Fibroblast of skin of right biceps (primary cell): ENCODE data around the gene LYPD4.

Experiments used
- DNase-seq: peaks from one replicate; pipeline ENCODE4 v3.0.0-alpha.2; 2013

The LYPD4 gene

GRCh38 chr19:41872775-41873647 is 28.5 kb upstream of the LYPD4 start:
- DNase-seq, result peak; percentile 63

GRCh38 chr19:41872384-41872774 is 27.9 kb upstream of the LYPD4 start:
- no peak for DNase-seq

- no peak for DNase-seq
Measured at GRCh38 chr19:41871573-41872383, 27.3 kb upstream of the LYPD4 start.

- DNase-seq, result peak; percentile 49
Measured at GRCh38 chr19:41870401-41870873, 26.0 kb upstream of the LYPD4 start.

- DNase-seq, result no peak
Measured at GRCh38 chr19:41869374-41869955, 25.0 kb upstream of the LYPD4 start.

- DNase-seq, result no peak
Measured at GRCh38 chr19:41868989-41869300, 24.5 kb upstream of the LYPD4 start.

- DNase-seq, result no peak
Measured at GRCh38 chr19:41868120-41868988, 23.9 kb upstream of the LYPD4 start.

- DNase-seq, result no peak
Measured at GRCh38 chr19:41866284-41866683, 21.8 kb upstream of the LYPD4 start.

- DNase-seq, result no peak
Measured at GRCh38 chr19:41864374-41864773, 19.9 kb upstream of the LYPD4 start.

GRCh38 chr19:41863209-41863931 is 18.9 kb upstream of the LYPD4 start:
- no peak for DNase-seq

- no peak for DNase-seq
Measured at GRCh38 chr19:41862445-41862986, 18.0 kb upstream of the LYPD4 start.

- no peak for DNase-seq
Measured at GRCh38 chr19:41861846-41862245, 17.4 kb upstream of the LYPD4 start.

- no peak for DNase-seq
Measured at GRCh38 chr19:41861116-41861768, 16.8 kb upstream of the LYPD4 start.

GRCh38 chr19:41860419-41861115 is 16.1 kb upstream of the LYPD4 start:
- no peak for DNase-seq

- peak; percentile 99 for DNase-seq
Measured at GRCh38 chr19:41859618-41860418, 15.3 kb upstream of the LYPD4 start, which contains the start of gene RPS19. Gene RPS19 (plus strand): TSS chr19:41860255. CDS start chr19:41860775, 520 bp downstream.

GRCh38 chr19:41859213-41859617 is 14.7 kb upstream of the LYPD4 start:
- DNase-seq, result no peak

- no peak for DNase-seq
Measured at GRCh38 chr19:41853768-41854167, 9.3 kb upstream of the LYPD4 start.

GRCh38 chr19:41853344-41853743 is 8.9 kb upstream of the LYPD4 start:
- DNase-seq, result no peak

GRCh38 chr19:41851456-41851855 is 7.0 kb upstream of the LYPD4 start:
- no peak for DNase-seq
